ENCODE data around the gene ADORA2A.

Gene ADORA2A

DNA sequence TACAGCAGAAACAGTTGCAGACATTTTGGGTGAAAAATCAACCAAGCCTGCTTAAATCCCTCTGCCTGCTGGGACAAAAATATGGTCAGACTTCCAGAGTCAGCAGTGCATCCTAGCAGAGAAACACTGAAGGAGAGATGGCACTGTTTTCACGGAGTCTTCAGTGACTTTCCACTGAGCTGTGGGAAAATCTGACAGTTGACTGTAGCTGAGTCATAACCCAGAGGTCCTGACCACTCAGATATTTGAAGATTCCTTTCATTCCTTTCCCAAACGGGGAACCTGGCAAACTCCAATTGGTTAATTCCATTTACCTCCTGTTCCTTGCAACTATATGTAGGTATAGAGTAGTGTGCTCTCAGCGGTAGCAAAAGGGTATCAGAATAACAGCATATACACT is 46.8 kb downstream of the ADORA2A start:
- Mint-ChIP-seq H3K27ac (no peak overlapping the region), H3K4me3 (no peak overlapping the region), H3K36me3 (ENCODE audit: low read depth) (no peaks in the 10 kb centered on the region), H3K4me1 (no peaks in the 10 kb centered on the region), H3K9me3 (peaks cover 9% of the 10 kb centered on the region), H3K27me3 (ENCODE audit: low read depth, poor library complexity) (peaks cover 21% of the 10 kb centered on the region)
- TF ChIP-seq, protein P1, sequence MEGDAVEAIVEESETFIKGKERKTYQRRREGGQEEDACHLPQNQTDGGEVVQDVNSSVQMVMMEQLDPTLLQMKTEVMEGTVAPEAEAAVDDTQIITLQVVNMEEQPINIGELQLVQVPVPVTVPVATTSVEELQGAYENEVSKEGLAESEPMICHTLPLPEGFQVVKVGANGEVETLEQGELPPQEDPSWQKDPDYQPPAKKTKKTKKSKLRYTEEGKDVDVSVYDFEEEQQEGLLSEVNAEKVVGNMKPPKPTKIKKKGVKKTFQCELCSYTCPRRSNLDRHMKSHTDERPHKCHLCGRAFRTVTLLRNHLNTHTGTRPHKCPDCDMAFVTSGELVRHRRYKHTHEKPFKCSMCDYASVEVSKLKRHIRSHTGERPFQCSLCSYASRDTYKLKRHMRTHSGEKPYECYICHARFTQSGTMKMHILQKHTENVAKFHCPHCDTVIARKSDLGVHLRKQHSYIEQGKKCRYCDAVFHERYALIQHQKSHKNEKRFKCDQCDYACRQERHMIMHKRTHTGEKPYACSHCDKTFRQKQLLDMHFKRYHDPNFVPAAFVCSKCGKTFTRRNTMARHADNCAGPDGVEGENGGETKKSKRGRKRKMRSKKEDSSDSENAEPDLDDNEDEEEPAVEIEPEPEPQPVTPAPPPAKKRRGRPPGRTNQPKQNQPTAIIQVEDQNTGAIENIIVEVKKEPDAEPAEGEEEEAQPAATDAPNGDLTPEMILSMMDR (IDR thresholded peaks at IDR 0.05), result no peak
- no peak for DNase-seq

DNA sequence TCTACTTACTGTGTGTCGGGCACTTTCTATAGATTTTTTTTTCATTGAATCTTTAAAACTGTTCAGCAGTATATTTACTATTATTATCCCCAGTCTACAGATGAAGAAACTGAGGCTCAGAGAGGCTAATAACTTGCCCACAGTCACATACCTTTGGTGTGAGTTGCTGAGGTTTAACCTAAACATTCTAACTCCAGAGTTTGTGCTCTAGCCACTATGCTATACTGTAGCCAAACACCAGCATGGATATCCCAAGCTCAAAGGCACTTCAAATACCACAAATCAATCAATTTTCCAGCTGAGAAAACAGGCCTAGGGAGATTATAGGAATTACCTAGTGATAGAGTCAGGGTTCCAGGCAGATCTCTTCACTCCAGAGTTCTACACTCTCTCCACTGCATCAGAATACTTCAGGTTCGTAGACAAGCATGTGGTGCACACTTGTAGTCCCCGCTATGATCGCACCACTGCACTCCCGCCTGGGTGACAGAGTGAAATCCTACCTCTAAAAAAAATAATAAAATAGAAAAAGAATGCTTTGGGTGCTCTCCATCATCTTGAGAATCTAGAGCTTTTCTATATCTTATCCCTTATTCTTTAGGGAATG is 47.4 kb downstream of the ADORA2A start:
- Mint-ChIP-seq H3K4me1 (no peaks in the 10 kb centered on the region), H3K9me3 (peaks cover 9% of the 10 kb centered on the region), H3K27ac (no peak overlapping the region), H3K4me3 (no peak overlapping the region), H3K27me3 (ENCODE audit: low read depth, poor library complexity) (peaks cover 18% of the 10 kb centered on the region), H3K36me3 (ENCODE audit: low read depth) (no peaks in the 10 kb centered on the region)
- no peak for DNase-seq
- TF ChIP-seq, protein P1 (IDR thresholded peaks at IDR 0.05), result no peak

DNA sequence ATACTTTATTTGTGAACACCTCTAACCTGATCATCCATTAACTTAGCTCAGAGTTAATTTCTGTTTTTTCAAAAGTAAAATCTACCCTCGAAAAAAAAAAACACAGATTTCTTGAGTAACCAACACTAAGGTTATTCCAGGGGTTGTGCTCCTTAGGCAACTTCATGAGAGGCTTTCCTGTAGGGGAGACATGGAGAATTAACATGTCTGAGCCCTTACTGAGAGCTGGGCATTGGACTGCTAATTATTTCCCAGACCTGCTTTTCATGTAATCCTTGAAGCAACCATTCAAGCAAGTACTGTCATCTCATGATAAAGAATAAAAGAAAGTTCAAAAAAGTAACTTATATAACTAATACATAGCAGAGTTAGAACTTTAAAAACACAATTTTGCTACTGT is 54.2 kb downstream of the ADORA2A start:
- H3K36me3 Mint-ChIP-seq (ENCODE audit: low read depth), result no peaks in the 10 kb centered on the region
- DNase-seq, result no peak
- H3K9me3 Mint-ChIP-seq, result peaks cover 4% of the 10 kb centered on the region
- peaks cover 27% of the 10 kb centered on the region for H3K27me3 Mint-ChIP-seq (ENCODE audit: low read depth, poor library complexity)
- H3K4me1 Mint-ChIP-seq, result peaks cover 4% of the 10 kb centered on the region
- H3K27ac Mint-ChIP-seq, result no peak overlapping the region
- TF ChIP-seq, protein P1 (IDR thresholded peaks at IDR 0.05), result no peak
- H3K4me3 Mint-ChIP-seq, result no peak overlapping the region

DNA sequence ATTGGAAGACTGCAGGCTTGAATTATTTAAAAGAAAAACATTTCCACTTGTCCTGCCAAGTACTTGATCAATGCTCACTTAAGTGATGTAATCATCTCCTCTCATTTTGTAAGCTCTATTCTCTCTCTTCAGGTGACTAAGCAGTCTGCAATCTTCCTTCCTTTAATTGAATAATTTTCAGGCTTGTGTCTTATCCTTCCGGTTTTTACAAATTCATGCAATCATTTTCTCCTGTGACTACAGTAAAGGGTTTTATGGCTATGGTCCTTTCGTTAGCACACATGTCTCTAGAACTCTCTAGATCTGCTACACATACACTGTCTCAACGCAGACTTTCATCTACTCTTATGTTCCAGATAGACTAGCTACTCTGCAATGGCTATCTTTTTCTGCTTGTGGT is 55.2 kb downstream of the ADORA2A start:
- Mint-ChIP-seq H3K9me3 (no peaks in the 10 kb centered on the region), H3K36me3 (ENCODE audit: low read depth) (no peaks in the 10 kb centered on the region), H3K27ac (no peak overlapping the region), H3K27me3 (ENCODE audit: low read depth, poor library complexity) (peaks cover 30% of the 10 kb centered on the region), H3K4me3 (no peak overlapping the region), H3K4me1 (peaks cover 4% of the 10 kb centered on the region)
- TF ChIP-seq, protein P1 (IDR thresholded peaks at IDR 0.05), result no peak
- no peak for DNase-seq

DNA sequence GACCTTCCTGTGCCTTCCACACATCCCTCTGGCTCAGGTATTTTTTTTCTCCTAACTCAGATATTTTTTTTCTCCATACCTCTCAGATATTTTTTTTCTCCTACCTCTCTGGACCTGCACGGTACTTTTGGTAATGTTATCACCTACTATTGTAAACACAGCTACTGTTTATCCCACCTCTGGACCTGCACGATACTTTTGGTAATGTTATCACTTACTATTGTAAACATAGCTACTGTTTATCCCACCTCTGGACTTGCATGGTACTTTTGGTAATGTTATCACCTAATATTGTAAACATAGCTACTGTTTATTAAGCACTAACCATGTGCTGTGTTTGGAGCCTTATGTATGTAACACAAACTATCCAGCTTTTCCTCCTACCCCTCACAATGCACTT is 55.6 kb downstream of the ADORA2A start:
- Mint-ChIP-seq H3K9me3 (no peaks in the 10 kb centered on the region), H3K4me3 (no peak overlapping the region), H3K27me3 (ENCODE audit: low read depth, poor library complexity) (peaks cover 27% of the 10 kb centered on the region), H3K27ac (no peak overlapping the region), H3K36me3 (ENCODE audit: low read depth) (no peaks in the 10 kb centered on the region), H3K4me1 (peaks cover 4% of the 10 kb centered on the region)
- DNase-seq, result no peak
- TF ChIP-seq, protein P1 (IDR thresholded peaks at IDR 0.05), result no peak

DNA sequence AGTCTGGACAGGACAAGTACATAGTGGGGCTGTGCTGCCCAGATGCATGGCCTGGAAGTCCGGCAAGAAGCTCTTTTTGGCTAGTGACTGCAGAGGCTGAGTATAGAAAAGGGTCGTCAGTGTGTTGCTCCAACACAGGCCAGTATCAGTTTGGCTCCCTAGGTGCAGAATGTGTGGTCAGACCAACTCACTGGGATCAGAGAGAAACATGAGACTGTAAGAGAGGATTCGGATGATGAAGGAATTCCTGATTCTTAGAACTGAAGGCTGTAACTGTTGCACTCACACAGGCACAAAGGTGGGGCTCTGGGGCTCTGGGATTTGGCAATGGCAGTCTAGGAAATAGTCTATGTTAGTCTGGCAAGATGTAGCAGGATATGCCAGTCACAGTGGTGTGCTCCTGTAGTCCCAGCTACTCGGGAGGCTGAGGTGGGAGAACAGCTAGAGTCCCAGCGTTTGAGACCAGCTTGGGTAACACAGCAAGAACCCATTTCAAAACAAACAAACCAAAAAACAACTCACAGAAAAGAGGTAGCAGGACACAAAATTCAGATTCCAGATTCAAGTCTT is 56.7 kb downstream of the ADORA2A start:
- no peak for DNase-seq
- H3K27me3 Mint-ChIP-seq (ENCODE audit: low read depth, poor library complexity), result peaks cover 25% of the 10 kb centered on the region
- H3K9me3 Mint-ChIP-seq, result no peaks in the 10 kb centered on the region
- no peak overlapping the region for H3K4me3 Mint-ChIP-seq
- H3K27ac Mint-ChIP-seq, result no peak overlapping the region
- peaks cover 4% of the 10 kb centered on the region for H3K4me1 Mint-ChIP-seq
- TF ChIP-seq, protein P1 (IDR thresholded peaks at IDR 0.05), result no peak
- no peaks in the 10 kb centered on the region for H3K36me3 Mint-ChIP-seq (ENCODE audit: low read depth)
